GM19025 (cell line): ENCODE measurements around the gene THRA.

Experiments used
- ATAC-seq: cut with Tn5 transposase; IDR thresholded peaks from one replicate; pipeline ENCODE4 v1.9.1; 2021; ENCODE audit warnings: mild to moderate bottlenecking, low read depth, moderate library complexity; ENCODE audit not compliant: unreplicated experiment

THRA gene

DNA sequence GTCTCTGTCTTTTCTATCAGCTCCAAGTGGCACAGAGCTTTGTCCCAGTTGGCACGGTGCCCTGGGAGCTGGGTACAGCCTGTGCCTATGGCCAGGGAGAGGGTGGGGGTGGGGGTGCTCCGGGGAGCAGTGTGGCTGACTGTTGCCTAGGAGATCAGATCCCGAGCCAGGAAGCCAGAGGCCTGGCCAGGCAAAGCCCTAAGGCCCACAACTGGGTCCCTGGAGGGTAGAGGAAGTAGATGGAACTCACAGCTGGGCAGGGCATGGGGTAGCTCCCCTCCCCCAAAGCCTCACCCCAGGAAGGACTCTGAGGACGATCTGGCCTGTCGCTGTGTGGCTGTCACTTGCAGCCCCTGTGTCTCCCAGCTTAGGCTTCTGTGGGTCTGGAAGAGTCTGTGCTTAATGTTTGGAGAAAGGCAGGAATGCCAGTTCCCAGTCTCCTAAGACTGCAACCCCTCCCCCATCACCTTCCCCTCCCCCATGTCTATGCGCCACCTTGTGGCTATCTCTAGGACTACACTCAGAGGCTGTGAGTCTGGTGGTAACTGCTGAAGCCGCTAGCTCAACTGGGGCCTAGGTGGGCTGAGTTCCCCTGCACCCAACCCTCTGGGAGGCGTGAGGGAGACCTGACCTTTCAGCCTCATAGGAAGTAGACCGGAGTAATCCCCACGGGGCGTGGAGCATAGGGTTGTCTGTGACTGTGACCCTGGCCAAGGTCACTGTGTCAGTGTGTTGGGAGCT lies 12.6 kb downstream of the THRA start:
- ATAC-seq: no peak

DNA sequence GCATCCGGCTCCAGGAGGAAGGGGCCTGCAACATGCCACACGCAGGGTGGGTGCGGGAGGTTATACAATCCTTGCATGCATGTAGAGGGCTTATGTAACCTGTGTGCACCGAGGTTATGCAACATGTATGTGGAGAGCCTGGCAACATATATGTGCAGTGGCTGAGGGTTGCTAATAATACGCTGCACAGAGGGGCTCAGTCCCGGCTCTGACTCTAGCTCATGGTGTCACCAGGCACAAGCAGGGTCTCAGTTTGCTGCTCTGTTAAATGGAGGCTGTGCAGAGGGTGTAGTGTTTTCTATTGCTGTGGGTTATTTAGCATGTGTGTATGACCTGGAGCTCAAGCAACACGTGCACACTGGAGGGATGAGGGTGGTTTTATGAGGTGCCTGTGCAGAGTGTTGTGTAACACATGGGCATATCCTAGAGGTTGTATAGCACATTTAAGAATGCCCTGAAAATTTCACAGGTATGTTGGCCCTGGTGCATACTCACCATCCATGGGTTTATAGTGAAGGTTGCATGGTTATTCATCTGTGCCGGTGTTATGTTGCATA lies 13.3 kb downstream of the THRA start:
- ATAC-seq: no peak

DNA sequence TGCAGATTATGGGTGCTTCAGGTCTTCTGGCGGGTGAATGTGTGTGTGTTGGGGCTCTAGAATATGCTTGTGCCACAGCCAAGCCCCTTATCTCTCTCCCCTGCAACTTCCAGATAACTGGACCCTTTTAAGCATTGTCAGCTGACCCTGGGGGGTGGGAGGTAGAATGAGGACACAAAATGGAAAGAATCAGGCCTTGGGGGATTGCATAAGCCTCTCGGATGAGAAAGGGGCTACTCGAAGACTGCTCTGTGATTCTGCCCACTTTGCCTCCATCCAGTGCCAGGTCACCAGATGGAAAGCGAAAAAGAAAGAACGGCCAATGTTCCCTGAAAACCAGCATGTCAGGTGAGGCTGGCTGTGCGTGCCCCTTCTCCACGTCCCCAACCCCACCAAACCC lies 13.8 kb downstream of the THRA start:
- ATAC-seq: no peak

DNA sequence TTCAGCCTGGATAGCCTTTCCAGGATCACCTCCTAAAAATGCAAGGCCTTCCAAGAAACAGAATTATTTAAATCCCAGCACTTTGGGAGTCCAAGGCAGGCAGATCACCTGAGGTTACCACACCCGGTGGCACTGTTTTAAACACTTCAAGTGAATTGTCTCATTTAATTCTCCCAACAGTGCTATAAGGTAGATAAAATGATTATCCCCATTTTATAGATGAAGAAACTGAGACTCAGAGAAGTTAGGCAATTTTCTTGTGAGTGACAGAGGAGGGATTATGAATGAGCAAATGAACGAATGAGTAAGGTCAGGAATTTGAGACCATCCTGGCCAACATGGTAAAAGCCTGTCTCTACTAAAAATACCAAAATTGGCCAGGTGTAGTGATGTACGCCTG lies 16.8 kb downstream of the THRA start:
- no peak for ATAC-seq

DNA sequence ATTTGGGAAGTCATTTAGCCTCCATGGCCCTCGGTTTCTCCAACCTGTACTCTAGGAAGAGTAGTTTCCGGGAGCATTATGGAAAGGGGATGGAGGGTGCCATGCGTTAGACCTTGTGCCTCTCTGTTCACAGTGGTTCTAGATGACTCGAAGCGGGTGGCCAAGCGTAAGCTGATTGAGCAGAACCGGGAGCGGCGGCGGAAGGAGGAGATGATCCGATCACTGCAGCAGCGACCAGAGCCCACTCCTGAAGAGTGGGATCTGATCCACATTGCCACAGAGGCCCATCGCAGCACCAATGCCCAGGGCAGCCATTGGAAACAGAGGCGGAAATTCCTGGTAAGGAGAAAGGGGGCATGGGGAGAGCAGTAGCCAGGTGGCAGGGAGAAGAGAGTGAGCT lies 21.7 kb downstream of the THRA start:
- ATAC-seq: no peak

DNA sequence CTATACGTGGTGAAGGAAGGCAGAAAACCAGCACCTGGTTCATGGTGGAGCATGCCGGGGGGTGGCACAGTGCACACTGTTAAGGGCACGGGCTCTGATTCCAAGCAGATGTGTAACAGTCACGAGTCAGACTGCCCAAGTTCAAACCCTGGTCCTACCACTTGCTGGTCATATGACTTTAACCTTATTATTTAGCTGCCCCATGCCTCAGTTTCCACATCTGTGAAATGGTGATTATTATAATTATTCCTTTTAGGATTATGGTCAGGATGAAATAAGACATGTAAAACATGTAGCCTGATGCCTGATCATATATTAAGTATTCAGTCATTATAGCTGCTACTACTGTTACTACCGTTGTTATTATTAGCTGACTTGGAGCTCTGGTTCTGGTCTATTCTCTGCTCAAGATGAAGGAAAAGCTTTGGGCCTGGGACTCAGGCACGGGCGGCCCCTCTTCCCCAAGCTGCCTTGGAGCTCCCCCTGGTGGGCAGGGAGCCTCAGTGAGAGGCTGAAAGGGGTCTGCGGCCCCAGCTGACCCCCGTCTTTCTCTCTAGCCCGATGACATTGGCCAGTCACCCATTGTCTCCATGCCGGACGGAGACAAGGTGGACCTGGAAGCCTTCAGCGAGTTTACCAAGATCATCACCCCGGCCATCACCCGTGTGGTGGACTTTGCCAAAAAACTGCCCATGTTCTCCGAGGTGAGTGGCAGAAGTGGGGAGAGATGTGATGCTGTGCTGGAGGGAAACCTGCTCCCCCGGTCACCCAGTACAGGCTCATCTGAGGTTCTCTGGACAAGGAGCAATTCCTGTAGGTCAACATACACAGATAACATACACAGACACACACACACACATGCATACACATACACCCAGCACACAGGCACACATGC lies 23.6 kb downstream of the THRA start:
- ATAC-seq: no peak

DNA sequence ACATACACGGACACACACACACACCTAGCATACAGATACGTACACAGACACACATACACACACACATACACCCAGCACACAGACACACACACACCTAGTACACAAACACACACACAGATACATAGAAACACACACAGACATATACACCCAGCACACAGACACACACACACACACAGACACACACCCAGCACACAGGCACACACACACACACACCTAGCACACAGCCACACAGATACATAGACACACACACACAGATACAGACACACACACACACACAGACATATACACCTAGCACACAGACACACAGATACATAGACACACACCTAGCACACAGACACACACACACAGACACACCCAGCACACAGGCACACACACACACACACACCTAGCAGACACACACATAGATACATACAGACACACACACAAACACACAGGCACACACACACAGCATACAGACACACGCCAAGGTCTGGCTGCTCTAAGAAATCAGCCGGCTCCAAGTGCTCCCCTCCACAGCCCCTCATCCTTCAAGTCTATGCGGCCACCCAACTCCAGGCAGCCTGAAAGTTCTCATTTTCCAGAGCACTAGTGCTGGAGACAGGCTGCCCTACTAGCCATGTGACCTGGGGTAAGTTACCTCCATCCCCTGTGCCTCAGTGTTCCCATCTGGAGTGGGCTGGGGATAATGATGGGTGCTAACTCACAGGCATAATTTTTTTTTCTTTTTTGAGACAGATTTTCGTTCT lies 24.5 kb downstream of the THRA start:
- ATAC-seq: no peak

DNA sequence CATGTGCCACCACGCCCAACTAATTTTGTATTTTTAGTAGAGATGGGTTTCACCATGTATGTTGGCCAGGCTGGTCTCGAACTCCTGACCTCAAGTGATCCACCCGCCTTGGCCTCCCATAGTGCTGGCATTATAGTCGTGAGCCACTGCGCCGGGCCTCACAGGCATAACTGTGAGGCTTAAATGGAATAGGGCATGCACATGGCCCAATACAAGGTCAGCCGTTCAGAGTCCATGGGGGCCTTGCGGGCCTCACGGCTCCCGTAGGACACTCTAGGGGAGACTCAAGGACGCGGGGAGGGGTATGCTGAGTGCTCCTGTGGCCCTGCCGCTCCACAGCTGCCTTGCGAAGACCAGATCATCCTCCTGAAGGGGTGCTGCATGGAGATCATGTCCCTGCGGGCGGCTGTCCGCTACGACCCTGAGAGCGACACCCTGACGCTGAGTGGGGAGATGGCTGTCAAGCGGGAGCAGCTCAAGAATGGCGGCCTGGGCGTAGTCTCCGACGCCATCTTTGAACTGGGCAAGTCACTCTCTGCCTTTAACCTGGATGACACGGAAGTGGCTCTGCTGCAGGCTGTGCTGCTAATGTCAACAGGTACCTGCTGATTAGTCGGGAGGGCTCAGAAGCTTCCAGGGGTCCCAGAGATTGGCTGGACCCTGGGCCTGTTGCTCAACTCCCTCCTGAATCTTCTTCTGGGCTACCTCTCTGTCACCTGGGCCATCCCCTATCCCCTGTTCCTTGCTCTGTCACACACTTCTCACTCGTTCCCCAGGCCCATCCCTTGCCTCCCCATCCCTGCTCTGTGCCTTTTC lies 25.3 kb downstream of the THRA start:
- no peak for ATAC-seq

DNA sequence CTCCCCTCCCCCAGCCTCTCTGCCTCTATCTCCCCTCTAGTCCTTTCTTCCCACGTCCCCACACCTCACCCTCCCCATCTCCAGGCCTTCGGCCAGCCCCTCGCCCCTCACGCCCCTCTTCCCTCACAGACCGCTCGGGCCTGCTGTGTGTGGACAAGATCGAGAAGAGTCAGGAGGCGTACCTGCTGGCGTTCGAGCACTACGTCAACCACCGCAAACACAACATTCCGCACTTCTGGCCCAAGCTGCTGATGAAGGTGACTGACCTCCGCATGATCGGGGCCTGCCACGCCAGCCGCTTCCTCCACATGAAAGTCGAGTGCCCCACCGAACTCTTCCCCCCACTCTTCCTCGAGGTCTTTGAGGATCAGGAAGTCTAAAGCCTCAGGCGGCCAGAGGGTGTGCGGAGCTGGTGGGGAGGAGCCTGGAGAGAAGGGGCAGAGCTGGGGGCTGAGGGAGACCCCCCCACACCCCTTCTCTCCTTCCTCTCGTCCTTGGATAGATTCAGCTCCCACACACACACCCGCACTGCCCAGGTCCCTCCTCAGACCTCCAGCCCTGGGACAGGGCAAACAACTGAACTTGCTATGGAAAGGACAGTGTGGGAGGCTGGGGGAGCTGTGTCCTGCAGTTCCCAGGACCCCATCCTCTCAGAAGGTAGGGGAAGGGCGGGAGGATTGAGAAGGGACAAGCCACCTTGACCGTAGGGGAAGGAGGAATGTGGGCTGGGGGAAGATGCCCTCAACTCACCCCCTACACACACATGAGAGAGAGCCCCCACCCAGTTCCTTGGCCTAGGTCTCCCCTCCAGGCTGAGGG lies 26.5 kb downstream of the THRA start:
- ATAC-seq: no peak

DNA sequence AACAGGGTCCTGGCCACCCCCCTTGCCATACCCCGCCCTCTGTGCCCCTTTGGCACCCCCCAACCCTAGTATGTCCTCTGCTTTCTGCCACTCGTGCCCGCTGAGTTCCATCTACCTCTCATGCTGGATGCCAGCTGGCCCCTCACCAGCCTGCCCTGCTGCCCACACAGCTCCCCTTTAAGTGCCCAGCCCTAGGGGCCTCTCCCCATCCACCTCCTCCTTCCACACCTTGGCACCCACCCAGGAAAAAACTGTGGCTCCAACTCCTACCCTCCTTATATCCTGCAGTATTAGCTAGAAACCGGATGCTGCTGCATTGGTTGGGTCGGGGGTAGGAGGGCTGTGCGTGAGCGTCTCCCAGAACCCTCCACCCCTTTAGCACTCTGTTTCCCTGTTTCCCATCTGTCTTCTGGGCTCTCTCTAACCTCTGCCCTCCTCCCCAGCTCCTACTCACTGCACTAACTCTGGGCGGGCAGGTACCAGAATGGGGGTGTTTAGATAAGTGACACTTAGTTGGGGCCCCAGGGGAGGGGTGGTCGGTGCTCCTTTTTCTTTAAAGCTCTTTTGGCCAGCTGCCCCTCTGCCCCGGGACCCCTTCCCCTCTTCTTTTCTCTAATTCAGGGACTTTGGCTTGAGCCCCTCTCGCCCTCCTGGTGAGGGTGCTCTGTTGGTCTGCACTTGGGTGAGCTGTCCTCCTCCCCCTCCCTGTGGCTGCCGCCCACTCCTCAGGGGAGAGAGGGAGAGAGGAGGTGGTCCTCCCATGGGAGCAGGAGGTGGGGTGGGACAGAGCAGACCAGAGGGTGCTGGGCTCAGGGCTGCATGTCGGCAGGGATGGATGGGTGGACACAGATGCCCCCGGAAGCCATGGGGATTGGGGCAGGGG lies 27.7 kb downstream of the THRA start:
- ATAC-seq: no peak

DNA sequence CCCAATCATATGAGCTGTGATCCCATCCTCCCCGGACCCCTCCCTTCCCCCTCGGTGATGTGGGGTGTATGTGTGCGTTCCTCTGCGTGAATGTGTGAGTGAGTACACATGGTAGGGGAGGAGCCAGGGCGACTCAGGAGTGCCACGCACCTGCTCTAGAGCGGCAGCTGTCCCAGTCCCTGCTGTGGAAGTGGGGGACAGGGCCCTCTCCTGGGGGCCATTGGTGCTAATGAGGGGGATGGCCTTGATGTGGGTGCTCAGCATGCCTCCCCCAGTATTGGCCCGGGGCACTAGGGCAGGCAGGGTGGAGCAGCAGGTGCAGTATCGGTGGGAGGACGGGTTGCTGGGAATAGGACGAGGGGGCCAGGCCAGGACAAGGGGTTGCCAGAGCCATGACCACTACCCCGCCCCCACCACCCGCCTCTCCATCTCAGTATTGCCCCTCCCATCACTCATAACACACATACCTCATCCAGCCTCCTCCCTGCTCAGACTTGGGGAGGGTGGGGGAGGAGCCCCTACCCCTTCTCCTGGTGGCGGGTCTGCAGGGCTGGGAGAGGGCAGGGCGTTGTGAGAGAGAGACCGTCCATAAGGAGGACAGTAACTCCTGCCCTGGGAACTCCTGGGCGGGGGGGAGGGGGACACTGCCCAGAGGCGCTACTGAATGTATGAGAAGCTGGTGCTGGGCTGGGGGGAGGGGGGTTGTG lies 29.1 kb downstream of the THRA start:
- ATAC-seq: no peak

DNA sequence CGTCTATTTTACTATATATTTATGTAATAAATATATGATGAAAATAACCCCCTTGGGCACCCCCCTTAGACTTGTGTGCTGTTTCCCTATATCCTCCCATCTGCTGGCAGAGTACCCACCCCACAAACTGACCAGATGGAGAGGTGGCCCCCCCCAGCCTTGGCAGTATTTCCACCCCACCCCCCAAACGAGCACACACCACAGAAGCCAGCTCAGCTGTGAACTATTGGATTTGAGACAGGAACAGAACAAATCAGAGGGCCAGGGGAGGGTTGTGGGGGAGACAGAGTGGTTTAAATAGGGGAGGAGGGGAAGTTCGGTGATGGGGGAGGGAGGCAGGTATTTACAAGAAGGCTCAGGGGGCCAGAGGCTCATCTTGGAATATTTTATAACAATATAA lies 29.8 kb downstream of the THRA start:
- ATAC-seq: no peak

DNA sequence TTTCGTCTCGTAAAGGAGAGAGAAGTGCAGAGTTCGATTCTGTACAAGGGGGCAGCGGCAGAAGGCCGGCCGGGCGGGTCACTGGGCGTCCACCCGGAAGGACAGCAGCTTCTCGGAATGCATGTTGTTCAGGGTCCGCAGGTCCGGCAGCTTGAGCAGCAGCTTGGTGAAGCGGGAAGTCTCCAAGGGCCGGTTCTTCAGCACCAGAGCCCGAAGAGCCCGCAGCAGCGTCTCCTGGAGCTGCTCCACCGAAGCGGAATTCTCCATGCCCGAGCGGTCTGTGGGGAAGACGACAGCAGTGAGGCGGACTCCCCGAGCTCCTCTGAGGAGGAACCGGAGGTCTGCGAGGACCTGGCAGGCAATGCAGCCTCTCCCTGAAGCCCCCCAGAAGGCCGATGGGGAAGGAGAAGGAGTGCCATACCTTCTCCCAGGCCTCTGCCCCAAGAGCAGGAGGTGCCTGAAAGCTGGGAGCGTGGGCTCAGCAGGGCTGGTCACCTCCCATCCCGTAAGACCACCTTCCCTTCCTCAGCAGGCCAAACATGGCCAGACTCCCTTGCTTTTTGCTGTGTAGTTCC lies 30.3 kb downstream of the THRA start:
- ATAC-seq: no peak

DNA sequence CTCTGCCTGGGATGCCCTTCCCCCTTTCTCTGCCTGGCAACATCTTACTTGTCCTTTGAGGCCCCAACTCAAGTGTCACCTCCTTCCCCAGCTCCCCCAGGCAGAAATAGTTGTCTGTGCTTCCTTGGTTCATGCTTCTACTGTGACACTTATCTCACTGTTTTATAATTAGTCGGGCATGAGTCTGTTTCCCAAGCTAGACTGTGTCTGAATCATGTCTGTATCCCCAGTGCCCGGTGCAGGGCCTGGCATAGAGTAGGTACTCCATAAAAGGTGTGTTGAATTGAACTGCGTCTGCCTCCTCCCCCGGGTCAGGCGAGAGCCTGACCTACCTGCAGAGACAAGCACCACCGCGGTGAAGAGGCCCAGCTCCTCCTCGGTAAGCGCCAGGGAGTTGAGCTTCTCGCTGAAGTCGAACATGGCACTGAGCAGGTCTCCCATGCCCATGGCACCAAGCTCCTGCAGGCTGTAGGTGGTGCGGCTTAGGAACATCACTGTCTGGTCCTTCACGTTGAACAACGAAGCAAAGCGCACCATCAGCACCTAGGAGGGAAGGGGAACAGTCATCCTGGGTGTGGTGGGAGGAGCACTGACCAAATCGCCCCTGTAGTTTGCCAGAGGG lies 30.9 kb downstream of the THRA start:
- no peak for ATAC-seq

DNA sequence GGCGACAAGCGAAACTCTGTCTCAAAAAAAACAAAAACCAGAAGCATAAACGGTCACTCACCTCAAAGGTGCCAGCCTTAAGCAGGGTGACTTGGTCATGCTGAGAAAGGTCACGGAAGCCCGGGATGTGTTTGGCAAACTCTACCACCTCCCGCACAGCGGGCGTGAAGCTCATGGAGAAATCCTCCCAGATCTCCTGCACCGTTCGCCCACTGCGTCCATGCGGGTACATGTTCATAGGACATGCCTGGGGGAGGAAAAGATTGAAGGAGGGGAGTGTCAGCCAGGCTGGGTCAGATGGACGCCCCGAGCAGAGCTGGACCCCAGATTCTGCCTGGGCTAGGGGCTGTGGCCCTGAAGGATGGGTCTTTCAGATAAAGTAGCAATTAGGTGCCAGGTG lies 32.1 kb downstream of the THRA start:
- no peak for ATAC-seq

DNA sequence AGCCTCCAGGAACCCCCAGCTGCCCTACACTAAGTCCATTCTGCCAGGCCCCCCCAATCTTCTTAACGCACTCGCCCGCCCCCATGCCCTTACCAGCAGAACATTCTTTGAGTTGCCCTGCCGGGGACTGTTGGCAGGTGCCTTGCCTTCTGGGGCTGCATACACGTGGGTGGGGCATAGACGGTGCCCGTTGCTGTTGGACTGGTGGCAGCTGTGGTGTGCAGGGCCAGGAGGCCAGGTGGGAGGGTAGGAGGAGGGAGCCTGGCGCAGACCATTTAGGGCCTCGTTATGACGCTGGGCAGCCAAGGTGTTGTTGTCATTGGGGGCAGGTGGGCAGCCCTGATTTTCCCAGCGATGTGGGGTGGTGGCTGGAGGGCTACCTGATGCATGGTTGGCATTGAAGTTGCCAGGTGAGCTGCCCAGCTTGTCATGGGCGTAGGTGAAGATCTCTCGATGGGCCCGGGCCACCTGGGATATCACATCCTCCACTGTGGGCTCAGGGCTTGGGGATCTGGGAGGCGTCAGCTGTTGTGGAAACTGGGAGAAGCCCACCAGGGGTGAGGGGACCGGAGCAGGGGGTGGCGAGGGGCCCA lies 32.7 kb downstream of the THRA start:
- no peak for ATAC-seq
